Measurements from ENCODE around the gene JAML.
"Not testable (repeated sequence)": the region's sequence is repeated elsewhere in the genome, so short reads cannot be mapped to it uniquely, and the experiment has no call there.

GRCh38 chr11:118192817-118193216 is 32.0 kb downstream of the JAML start:
- not testable (repeated sequence) for TF ChIP-seq CTCF, EP300, POLR2A, POLR2AphosphoS5 (IDR thresholded peaks at IDR 0.05)

Data from sigmoid colon (tissue), 4 donors.